ENCODE results near the gene PLXNA1.
A peak's percentile ranks its signal among the peaks of the same experiment; 100 is the strongest.

PLXNA1 gene

GRCh38 chr3:126968391-126969390 lies 14.2 kb upstream of the PLXNA1 start:
- no peak for DNase-seq

DNA sequence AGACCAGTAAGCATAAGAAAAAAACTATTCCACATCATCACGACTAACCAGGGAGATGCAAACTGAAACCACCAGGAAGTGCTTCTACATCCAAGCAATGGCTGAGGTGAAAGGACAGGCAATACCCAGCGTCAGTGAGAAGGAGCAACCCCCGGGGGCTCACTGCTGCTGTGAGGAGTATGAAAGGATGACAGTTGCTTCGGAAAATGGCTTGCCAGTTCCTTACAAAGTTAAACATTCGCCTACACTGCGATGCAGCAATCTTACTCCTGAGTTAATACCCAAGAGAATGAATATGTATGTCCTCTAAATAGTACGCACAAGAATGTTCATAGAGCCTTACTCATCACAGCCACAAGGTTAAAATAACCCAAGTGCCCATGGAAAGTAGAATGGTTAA lies 13.3 kb upstream of the PLXNA1 start:
- peak; percentile 26 for DNase-seq

DNA sequence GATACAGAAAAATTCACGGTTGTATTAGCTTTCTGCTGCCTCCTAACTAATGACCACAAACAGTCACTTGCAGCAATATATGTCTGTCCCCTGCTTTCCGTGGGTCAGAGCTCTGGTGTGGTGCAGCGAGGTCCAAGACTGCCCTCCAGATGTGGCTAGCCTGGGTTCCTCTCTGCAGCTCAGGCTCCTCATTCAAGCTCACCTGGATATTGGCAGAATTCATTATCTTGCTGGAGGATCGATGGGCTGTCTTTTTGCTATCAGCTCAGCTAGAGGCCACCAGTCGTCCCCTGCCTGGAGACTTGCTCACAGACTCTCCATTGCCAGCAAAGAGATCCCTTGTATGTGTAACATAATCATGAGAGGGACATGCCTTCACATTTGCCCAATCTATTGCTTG lies 12.8 kb upstream of the PLXNA1 start:
- no peak for DNase-seq

DNA sequence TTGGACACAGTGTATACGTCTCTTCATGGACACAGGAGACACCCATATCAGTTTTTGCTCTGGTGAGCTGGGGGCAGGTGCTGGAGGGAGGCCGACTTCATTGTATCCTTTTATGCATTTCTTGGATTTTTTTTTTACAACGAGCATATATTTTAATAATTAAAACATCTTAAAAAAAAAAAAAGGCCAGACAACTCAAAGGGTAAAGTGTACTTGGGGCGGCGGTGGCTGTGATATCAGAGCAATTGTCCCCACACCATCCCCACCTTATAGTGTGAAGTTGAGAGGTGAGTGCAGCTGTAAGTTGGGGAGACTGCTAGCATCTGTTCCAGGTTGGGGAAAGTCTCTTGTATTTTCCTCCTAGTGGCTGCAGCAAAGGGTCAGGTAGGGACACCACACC lies 12.0 kb upstream of the PLXNA1 start:
- DNase-seq: no peak

DNA sequence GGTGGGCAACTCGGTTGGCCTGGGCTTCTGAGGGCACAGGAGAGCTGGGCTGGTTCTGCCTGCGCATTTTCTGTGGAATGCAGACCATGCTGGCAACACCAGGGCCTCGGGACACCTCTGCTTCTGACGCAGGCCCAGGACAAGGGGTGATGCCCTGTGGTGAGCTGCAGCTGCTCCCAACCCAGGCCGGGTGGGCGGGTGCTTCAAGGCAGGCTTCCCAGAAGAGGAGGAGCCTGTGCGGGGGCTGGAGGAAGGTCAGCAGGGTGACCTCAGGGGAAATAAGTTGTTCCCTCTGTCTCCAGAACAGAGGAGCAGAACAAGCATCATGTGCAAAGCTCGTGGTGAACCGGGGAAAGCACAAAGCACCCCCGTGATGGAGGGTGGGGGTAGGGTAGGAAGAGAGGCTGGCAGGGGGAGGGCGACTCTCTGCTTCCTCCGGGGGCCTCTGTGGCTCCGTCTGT lies 11.0 kb upstream of the PLXNA1 start:
- DNase-seq: no peak

DNA sequence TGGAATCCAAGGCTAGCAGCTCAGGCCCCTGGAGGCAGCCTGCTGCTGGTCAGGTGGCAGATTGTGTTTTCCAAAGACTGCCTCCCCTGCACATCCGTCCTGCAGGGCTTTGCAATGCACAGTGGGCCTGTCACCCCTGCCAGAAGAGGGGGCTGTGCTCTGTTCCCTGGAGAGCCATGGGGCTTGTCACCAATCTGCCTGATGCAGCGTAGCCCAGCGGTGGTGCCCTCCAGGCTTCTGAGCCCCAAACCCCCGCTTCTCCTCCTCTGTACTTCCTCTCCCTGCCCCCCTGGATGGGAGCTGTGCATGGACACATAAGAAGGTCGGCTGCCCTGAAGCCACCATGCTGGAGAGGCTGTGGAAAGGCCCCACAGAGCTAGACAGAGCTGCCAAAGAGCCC lies 10.0 kb upstream of the PLXNA1 start:
- no peak for DNase-seq

DNA sequence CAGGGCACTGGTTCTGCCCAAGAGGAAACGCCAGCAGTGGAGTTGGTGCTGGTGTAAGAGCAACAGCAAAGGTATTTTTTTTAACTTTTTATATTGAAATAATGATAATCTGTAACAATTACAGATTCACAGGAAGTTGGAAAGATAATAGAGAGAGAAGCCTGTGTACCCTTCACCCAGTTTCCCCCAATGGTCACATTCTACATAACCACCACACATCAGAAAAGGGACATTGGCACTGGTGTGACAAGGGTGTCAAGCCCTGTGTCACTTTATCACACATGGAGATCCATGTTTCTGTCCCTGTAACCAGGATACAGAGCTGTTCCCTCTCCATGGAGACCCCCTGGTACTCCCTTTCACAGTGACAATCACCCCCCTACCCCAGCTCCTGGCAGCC lies 9.1 kb upstream of the PLXNA1 start:
- DNase-seq: no peak

GRCh38 chr3:126974756-126975155 lies 8.2 kb upstream of the PLXNA1 start:
- no peak for DNase-seq

- no peak for DNase-seq
Measured at GRCh38 chr3:126976906-126977305, 6.0 kb upstream of the PLXNA1 start.

DNA sequence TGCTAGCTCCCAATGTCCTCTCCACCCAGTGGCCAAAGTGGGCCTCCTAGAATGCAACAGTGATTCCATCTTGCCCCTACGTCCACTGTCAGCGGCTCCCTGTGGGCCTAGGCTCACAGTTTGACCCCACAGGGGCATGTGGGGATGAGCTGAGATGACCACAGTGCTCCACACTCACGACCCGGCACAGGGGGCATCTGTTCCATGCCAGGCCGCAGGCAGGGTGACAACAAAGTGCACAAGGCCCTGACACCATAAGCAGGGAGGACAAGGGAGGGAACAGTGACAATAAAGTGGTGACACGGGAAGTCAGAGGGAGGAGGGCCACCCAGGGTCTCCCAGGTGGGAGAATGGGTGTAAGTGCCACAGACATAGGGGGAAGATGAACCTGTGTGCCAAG lies 5.1 kb upstream of the PLXNA1 start:
- DNase-seq: no peak

- no peak for DNase-seq
Measured at GRCh38 chr3:126978291-126978690, 4.6 kb upstream of the PLXNA1 start.

DNA sequence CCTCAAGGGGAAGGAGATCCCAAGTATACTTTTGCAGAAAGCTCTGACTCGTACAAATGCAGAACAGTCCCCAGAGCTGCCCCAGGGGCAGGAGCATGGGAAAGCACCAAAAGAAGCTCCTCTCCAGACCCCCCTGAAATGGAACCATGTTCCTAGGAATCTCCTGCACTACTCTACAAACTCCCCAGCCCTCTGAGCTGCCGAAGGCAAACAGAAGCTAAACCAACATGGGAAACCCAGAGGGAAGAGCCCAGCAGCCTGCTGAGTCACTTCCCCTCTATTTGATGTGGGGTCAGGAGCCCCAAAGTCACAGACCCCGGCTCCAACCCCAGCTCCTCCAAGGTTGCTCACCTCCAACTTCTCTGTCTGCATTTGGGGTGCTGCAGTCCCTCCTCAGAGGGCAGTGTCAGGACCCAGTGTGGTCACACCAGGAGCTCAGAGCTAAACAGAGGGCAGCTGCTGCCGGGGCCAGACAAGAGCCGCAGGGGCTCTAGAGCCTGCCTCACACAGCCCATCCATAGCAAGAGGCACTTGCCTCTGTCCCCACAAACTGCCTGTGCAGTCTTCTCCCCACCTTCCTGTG lies 3.8 kb upstream of the PLXNA1 start:
- DNase-seq: no peak

- DNase-seq: no peak
Measured at GRCh38 chr3:126980266-126980811, 2.6 kb upstream of the PLXNA1 start.

DNA sequence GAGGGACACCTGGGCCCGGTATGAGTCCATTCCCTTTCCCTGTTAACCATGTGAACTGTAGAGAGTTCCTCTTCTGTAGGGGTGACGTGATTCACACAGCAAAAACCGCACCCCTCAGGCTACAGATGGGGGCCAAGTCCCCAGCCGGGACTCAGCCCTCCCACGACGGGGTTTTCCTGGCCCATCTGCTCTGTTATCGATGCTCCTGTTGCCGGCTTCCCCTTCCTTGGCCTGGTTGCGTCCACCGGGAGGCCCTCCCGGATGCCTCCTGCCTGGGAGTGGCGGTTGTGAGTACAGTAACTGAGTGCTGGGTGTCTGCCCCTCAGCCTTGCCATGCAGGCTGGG lies 817 bp upstream of the PLXNA1 start:
- DNase-seq: no peak

DNA sequence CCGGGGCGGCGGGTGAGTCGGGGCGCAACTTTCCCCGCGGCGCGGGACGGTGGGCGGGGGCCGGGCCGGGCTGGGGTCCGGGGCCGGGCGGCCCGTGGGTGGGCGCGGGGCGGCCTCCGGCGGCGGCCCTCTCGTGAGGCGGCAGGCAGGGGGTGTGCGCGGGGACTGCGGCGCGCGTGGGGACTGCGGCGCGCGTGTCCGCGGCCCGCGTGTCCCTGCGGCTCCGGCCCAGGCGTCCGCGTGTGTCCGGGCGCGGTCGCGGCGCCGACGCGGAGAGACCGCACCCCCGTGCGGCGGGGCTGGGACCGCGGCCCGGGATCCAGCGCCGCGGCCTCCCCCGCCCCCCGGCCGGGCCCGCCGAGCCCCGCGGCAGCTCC lies 349 bp downstream of the PLXNA1 start:
- DNase-seq: no peak

GRCh38 chr3:126983653-126984390 lies 907 bp downstream of the PLXNA1 start:
- DNase-seq: peak; percentile 34

DNA sequence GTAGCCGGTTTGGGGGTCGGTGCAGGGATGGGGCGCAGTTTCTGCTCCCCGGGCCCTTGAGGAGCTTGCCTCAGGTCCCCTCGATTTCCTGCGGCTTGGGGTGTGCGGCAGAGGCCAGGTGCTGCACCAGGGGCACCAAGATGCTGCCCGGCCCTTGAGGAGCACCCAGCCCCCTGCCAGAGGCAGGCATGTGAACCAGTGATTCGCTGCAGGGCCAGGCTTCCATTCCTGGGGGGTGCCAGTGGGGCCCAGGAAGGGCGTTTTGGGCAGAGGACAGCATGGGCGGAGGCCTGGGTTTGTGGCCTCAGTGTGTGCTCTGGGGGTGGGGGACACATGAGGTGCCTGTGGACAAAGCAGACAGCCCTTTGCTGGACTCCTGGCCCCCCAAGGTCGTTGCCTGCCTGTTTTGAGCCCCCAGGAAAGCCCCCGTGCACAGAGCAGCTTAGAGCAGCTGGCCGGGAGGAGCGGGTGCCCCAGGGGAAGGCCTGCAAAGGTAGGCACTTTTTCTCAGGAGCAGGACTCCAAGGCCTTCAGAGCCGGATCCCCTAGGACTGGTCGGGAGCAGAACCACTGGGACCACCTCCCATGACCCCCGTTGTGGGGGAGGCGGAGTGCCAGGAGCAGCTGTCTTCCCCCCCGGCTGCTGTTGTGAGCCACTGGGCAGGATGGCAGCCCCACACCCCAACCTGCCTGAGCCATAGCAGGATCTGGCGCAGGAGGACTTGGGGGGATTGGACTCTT lies 1.6 kb downstream of the PLXNA1 start:
- no peak for DNase-seq

DNA sequence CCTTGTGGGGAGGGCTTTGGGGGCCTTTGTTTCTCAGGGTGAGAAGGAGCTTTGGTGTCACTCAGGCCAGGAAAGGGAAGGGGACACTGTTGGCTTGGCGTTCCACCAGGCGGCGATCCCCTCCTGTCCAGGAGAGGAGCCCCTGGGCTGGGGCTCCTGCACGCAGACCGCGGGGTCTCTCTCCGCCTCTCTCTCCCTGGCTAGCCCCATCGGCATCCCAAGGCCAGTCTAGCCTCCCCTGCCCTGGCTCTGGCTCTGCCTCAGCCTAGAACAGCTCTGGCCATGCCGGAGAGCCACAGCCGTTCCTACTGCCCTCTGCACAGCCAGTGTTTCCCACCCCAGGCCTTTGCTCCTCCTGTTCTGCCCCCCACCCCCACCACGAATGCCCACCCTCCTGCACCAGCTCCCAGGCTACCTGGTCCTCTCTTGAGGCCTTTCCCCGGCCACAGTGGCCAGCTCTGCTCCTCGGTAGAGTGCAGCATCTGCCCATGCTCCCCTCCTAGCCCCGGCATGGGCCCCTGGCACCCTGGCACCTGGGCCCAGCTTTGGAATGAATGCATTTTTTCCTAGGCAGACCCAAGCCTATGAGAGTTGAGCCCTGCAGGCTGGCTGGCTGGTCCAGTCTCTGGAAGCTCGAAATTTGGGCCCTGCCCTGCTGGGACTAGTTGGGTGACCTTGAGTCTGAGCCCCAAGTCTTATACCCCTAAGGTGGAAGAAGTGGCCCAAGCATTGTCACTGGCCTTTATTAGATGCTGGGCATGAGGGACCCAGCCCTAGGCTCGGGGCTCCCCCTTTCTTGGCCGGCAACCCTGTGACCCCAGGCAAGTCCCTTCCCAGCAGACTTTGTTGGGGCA lies 2.4 kb downstream of the PLXNA1 start:
- no peak for DNase-seq

DNA sequence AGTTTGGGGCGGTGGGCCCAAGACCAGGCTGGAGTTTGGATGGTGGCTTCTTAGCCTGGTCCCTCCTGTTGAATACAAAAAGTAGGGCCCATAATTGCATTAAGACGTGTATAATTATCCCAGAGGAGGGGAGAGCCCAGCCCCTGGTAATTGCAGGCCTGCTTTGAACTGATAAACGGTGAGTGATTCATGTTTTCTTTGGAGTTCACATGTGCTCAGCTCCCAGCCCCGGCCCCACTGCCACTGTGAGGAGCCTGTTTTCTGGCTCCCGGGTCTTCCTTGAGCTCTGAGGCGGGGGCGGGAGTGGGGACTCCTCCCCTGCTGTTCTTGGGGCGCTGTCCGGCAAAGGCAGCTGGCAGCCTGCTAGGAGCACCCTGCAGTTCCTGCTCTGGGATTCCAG lies 3.1 kb downstream of the PLXNA1 start:
- peak; percentile 31 for DNase-seq

GRCh38 chr3:126987129-126987528 lies 4.2 kb downstream of the PLXNA1 start:
- DNase-seq: no peak

- DNase-seq: no peak
Measured at GRCh38 chr3:126987596-126987995, 4.7 kb downstream of the PLXNA1 start.

Data from fibroblast of skin of right biceps (primary cell).